Stimulated activated CD4-positive, alpha-beta T cell treated with anti-CD3 and anti-CD28 coated beads, Interleukin-4, amount 100 ng/mL, for 24 hours (primary cell): ENCODE data around the gene MRPS18A.
"Not testable (repeated sequence)": the region's sequence is repeated elsewhere in the genome, so short reads cannot be mapped to it uniquely, and the experiment has no call there.

Experiments
- DNase-seq: peaks from one replicate; pipeline ENCODE4 v3.0.0-alpha.2; 2020

Gene MRPS18A

DNA sequence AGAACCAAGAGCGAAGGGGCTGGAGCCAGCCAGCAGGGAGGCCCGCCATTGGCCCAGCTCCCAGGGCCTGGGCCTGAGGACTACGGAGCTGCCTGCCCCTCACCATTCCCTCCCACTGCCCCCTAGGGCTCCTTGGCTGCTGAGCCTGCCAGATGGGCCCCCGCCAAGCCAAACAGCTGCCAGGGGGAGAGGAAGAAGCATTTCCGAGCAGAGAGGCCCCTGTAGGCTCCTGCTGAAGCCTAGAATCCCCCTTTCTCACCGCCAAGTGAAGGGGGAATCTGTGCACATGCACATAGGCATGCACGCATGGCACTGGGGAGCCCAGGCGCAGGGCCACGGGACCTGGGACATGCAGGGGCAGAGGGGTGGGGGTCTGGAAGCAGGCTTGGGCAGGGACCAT, 28.5 kb upstream of the MRPS18A start:
- no peak for DNase-seq

DNA sequence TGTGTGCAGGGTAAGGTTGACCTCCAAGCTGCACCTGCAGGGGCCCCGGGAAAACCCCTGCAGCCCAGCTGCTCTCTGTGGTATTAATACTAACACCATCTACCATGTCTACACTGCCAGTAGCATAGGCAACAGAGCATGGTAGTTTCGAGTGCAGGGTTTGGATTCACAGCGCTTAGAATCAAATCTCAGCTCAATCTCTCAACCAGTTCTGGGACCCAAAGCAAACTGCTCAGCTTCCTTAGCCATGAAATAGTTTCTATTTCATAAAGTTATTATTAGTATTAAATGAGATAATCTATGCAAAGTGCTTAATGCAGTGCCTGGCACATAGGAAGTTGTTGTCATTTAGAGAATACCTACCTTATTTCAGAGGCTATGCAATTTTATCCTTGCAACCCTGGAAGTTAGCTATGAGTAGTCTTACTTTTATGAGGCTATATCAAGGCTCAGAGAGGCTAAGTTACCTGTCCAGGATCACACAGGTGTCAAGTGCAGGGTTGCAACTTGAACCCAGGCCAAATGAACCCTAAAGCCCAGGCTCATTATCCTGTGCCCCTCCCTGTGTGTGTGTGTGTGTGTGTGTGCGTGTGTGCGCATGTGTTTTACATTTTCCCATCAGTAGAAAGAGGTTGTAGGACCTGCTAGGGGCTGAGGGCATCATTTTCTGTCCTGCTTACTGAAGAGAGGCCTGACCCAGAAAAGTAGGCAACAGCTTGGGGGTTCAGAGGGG, 27.6 kb upstream of the MRPS18A start:
- DNase-seq, result no peak

DNA sequence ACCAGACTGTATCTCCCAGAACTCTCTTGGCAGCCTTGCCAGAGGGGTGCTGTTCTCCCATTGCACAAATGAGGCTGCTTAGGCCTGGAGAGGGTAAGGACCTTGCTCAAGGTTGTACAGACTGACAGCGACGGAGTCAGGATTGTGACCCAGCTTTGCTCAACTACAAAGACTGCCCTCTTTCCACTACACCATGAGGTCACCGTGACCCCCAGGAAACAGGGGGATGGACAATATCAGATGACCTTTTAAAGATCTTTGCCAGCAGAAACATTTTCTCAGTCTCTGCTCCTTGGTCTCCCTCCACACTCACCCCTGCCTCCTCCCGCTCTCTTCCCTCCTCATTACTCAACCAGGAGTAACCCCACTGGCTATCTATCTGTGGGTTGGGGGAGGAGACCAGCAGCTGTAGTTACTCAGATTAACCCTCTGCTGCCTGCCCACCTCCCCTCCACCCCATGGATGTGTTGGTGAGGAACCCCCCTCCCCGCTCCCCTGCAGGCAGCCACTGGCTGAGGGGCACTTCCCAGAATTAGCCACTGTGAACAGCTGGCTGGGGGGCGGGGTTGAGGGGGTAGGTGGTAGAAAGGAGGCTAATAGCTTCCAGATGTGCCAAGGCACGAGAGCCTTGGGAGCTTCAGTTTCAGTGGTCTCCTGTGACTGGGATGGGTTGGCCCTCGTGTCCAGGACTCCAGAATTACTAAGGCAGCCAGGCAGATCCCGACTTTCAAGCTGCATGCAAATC, 26.9 kb upstream of the MRPS18A start:
- no peak for DNase-seq

DNA sequence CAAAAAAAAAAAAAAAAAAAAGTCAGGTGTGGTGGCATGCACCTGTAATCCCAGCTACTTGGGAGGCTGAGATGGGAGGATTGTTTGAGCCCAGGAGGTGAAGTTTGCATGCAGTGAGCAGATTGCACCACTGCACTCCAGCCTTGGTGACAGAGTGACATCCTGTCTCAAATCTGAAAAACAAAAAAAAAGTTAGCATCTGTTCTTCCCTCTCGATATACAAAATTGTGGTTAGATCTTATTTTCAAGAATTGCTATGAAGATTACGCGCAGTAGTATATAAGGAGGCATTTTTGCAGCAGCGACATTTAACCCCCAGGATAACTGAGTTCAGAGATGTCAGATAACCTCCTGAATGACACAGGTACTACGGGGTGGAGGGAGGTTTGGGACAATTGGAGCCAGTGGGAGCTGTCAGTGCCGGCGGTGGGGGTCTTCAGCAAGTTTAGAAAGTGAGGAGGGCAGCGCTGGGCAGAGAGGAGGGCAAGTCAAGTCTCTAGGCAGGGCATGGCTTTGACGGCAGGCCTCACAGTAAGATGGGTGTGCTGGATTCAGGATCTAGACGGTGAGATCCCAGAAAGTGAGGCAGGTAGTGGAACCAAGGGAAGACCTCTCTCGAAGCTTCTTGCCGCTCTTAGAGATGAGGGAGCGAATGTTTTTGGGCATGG, 26.2 kb upstream of the MRPS18A start:
- no peak for DNase-seq

DNA sequence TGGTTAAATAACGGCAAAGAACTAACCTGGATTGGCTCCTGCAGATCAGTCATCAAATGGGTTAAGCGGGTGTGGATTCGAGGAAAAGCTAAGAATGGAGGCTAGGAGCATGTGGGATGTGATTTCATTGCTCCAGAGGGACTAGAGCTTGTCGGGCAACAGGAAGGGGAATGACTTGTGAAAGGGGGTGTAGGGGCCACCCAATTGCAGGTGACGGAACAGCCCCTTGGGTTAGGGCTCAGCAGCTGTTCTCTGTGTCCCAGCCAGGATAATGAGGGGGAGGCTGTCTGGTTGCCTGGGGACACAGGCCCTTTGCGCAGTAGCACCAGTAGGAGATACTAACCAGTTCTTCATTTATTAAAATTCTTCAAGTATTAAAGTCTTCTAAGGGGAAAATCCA, 25.0 kb upstream of the MRPS18A start:
- no peak for DNase-seq

DNA sequence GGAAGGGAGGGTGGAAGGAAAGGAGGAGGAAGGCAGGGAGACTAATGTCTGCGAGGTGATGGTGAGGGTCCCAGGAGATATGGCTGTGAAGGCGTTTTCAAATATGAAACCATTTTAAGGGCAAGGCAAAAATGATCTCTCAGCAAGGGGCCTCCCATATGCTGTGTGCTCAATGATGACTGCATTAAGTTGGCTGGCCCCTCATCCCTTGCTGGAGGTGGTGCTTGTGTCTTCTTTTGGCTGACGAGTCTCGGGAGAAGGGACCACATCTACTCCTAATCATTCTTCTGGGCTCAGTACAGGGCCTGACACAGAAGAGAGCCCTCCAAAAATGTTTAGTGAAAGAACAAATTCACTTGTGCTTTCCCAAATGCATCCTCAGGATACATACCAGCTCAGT, 23.0 kb upstream of the MRPS18A start:
- no peak for DNase-seq

DNA sequence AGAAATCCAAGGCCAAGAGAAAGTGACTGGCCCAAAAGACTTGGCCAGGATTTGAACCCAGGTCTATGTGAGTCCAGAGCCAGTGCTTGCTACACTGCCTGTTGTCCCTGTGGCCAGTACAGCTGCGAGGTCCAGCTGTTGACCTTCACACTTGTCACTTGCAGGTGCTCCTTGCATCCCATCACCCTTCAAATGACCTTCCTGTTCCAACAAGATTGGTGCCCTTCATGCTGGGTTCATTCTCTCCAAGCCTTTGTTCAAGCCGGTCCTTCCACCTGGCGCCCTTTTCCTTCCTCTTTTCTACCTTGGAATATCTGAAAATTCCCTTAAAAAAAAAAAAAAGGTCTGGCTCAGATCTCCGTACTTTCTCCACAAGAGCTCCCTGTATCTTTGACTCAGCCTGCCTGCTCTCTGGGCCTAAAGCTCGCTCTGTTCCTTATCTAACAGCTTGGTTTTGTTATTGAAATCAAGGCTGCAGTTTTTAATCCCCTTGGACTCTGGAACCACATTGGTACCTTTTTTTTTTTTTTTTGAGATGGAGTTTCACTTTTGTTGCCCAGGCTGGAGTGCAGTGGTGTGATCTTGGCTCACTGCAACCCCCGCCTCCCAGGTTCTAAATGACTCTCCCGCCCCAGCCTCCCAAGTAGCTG, 22.2 kb upstream of the MRPS18A start:
- no peak for DNase-seq

DNA sequence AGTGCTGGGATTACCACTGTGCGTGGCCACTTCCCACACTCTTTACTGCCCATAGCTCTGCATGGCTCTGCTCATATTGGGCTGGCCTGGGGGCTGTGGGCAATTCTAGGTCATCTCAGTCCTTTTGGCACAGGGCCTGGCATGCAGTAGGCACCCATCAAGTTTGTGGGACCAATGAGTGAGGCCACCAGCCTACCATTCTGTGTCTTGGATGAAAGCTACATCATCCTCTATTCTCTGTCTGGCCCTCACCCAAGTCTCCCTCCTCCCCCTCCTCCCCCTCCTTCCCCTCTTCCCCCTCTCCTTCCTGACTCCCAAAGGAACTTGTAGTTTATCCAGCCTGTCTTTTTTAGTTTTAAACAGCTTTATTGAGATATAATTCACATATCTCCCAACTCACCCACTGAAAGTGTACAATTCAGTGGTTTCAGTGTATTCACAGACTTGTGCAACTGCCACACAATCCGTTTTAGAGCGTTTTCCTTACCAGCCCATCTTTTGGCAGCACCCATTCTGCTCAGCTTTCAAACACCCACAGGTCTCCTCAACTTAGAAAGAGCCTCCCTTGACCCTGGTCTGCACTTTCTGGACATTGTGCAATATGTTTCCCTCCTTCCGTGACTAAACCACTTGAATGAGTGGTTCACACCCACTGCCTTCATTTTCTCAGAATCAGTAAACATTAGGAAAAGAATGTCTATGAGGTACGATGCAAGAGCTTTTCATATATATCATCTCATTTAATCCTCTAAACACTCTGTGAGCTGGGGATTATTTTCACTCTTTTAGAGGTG, 21.5 kb upstream of the MRPS18A start:
- no peak for DNase-seq

DNA sequence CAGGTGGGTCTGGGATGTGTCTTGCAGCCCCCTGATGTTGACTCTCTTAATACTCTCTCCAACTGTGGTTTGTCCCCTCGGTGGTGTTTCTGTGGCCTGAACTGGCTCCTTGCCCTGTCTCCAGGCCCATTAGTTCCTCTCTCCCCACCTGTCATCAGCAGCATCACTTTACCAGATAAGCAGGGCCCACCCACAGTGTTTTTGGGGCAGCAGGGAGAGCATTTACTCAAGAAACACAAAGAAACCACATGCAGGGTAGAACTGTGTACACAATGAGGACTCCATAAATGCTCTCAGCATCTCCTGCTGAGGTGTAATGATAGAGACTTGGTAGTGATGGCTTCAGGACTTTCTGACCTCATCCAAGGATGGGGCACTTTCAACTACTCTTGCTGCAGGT, 20.2 kb upstream of the MRPS18A start:
- no peak for DNase-seq

DNA sequence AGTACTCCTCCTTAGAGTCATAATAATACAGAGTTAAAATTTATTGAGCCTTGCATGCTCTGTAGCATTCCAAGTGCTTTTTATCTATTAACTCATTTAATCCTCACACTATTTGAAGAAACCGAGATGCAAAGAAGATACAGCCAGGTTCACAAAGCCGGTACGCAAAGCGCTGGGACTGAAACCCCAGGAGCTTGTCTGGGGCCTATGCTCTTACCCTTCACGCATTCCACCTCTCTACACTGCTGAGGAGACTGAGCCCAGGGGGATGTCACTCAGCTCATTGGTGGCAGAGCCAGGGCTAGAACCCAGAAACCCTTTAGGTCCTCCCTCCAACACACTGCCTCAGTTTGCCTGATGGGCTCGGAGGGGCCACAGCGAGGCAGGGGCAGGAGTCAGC, 19.7 kb upstream of the MRPS18A start:
- no peak for DNase-seq

DNA sequence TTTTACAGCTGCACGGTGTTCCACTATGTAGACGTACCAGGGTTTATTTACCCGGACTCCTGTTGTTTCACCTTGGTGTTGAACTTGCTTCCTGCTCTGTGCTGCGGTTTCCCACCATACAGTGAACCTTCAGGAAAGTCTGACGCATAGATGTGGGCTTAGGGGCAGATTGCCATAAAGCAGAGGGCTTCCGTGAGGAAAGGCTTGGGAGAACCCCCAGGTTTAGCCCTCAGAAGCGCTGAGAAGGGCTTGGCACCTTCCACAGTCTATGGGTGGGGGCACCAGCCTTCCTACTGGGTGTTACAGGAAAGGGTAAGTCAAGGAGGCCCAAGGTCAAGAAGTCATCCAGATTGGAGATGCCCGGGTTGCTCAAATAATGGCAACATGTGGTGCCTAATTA, 19.2 kb upstream of the MRPS18A start:
- no peak for DNase-seq

DNA sequence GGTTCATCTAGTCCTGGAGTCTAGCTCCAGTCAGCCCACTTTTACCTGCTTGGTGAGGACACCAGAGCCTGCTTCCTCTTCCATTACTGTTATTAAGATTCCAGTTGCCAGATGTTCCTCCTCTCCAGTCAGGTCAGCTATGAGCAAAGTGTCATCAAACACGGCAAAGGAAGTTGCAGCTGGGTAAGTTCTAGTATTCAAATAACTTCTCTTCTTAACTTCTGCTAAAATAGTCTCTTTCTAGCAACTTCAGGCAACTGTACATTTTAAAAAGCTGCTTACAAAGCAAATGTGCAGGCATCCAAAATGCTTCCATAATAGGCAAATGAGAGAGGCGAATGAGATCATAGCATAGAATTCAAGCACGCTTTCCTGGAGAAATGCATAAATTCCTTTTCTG, 18.4 kb upstream of the MRPS18A start:
- DNase-seq, result no peak

DNA sequence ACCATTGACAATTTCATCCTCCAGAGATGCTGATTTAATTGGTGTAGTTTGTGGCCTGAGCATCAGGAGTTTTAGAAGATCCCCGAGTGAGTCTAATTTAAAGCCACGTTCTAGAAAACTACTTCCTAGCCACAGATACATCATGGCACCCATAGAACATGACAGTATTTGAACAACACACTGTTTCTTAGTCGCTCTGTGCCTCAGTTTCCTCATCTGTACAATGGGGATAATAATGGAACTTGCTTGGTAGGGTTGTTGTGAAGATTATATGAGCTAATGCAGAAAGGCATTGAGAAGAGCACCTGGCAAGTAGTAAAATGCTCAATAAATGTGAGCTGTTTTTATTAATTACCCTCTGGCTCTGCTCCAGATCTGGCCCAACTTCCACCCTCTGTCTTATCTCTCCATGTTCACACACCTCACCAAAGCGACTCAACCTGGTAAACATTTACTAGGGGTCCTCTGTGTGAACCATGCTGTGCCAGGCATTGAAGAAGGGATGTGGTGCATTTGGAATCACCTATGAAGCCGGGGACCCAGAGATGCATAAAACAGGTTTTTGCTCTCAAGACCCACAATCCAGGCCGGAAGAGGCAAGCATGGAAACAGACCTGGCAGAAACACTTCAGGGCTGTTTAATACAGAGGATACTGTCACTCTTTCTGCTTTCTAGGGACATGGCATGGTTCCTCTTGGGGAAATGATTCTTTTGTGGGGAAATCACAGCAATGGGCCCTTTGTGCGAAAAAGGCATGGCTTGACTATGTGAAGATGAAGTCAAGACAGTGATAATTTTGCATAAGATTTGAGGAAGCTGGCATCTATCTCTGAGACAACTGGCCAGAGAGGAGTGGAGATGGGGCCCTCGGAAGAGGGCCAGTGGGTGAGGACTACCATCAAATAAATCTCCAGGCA, 16.2 kb upstream of the MRPS18A start:
- no peak for DNase-seq

DNA sequence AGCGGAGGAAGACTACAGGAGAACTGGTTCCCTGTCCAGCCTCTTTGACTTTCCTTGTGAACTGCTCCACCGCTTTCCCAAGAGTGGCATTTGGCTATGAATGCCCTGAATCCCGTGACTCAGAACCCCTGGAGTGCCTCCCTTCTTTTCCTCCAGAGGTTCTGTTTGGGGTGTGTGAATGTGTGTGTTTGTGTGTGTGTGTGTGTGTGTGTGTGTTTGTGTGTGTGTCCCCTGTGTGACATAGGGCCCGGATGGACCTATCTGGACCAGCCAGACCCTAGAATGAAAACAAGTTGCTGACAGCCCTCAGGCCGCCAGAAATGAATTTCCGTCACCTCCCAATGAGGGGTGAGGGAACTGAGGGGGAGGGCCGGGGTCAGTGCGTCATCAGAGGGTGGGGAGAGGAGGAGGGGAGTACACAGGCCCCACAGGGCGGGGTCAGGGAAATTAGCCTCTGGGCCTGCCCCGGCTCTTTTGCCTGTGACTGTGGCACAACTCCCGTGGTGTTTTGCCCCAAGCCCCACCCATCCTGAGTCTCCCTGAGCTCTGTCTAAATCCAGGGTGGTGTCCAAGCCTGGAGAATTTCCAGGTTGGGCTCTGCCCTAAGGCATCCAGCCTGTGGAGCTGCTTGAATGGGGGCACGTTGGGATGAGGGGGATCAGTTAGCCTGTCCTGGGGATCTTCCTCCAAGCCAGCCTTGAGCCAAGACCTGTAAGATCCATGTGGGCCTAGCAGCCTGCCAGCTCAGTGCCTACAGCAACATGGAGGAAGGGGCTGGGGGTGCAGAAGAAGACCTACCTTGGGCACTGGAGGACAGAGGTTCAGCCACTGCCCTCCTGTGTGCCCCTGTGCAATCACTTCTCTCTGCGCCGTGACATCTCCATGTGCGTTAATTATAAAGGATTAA, 15.2 kb upstream of the MRPS18A start:
- DNase-seq, result peak; percentile 8

DNA sequence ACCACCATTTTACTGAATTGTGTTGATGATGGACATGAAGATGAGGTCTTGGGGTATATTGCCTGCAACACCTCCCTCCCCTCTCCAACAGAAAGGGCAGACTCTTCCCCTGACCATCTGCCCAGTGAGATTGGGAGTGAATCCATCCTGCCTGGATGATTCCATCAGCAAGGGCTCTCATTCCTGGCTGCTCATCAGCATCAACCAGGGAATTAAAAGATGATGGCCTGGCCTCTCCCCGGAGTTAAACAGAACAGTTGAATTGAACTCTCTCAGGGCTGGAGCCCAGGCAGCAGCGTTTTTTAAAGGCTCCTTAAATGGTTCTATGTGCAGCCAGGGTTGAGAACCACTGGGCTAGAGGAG, 14.6 kb upstream of the MRPS18A start:
- no peak for DNase-seq

DNA sequence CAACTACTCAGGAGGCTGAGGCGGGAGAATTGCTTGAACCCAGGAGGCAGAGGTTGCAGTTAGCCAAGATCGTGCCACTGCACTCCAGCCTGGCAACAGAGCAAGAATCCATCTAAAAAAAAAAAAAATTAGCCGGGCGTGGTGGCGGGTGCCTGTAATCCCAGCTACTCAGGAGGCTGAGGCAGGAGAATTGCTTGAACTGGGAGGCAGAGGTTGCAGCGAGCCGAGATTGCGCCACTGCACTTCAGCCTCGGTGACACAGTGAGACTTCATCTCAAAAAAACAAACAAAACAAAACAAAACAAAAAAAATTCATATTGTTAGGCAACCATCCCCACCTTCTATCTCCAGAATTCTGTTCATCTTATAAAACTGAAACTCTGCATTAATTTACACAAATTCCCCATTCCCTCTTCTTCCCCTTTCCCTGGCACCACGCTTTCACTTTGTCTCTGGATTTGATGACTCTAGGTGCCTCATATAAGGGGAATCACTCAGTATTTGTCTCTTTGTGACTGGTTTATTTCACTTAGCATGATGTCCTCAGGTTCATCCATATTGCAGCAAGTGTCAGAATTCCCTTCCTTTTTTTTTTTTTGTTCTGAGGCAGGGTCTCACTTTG, 13.5 kb upstream of the MRPS18A start:
- DNase-seq, result not testable (repeated sequence)

DNA sequence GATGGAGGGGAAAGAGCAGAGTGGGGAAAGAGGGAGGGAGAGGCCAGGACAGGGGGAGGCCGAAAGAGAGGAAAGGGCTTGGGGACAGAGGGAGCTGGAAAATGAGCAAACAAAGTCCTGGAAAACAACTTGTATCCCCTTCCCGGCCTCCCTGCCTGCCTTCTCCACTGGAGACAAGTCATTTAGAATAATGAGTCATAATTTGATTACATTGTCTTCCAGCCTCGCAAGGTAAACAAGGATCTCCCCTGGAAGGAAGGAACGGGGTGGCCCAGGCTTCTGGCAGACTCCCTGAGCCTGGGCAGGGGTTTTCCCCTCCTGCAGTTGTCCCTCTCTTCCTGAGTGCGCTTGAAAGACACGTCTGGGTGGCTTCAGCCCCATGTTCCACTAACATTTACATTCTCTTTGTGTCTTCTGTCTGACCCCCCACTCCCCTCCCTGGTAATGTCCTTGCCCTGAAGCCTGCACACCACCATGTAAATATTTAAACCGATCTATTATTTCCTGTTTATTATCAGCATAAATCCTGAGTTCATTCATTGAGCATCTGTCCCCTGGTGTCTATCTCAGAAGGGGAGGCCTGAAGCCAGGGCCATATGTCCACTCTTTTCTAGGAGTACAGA, 12.1 kb upstream of the MRPS18A start:
- no peak for DNase-seq

DNA sequence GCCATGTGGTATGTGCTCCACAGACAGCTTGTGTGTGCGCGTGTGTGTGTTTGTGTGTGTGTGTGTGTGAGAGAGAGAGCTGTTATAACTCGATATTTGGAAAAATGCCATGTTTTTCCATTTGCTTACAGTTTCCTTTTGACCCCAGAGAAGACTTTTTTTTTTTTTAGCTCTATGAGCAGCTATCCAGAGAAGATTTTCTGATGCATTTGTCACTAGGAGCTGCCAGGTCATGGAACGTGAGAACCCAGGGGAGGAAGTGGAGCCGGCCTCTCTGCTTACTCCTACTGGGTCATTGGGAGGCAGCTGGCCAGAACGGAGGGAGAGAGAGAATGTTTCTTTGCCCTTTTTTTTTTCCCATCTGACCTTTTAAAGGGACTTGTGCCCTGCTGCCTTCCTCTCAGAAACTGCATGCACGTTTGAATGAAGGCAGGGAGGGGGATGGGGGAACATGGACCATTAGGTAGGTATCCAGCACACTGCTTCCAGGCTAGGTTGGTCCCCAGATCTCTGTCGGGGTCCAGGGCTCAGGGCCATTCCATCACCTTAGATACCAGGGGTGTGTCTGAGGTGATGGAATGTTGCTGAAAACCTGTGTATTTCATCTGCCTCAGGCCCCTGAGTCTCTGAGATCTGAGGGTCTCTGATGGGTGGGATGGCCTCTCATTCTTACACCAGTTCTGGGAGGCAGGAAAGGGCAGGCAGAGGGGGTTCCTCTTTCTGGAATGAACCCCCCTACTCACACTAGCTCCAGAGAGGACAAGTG, 11.2 kb upstream of the MRPS18A start:
- no peak for DNase-seq

DNA sequence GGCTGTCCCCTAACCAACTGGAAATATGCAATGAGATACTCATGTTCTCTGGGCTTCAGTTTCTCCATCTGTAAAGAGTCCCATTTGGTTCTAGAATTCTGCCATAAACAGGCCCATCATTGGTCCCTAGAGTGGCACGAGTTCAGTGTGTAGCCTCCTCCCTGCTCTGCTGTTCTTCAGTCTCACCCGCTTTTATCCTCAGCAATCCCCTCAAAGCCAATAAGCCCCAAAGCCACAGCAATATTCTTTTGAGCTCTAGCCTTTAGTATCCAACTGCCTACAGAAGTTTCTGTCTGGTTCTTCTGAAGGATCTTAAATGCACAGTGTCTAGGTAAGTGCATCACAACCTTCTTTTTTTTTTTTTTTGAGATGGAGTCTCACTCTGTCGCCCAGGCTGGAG, 9.8 kb upstream of the MRPS18A start:
- no peak for DNase-seq
